ENCODE data around the gene SNED1. TPM values are rescaled to one million over a fixed set of nuclear protein-coding genes. Genes with fewer than 3 reads are reported as not detected.
A peak's percentile ranks its signal among the peaks of the same experiment; 100 is the strongest.

The SNED1 gene
- total and polyA plus RNA-seq, 9 donors: 1.3 to 4.6 (median 2.7) TPM

DNA sequence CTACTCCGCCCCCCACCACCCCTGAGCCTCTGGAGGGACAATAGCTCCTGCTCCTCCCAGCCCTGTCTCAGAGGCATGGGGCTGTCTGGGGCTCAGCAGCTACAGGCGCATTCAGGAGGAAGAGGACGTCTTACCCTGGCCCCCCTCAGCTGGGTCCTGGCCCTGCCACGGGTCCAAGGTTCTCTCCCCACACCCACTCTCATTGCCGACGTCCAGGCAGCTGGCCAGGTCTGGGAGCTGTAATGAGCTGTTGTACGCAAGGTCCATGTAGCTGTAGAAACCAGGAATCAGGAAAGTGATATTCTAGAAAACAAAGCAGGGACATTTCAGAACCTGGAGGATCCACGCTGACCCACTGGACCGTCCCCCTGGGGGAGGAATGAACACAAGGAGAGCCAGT is 137.3 kb downstream of the SNED1 start:
- H3K27me3 ChIP-seq (ENCODE audit: control insufficient read depth, insufficient read depth, low read length): no peaks in the 10 kb centered on the region
- no peaks in the 10 kb centered on the region for H3K4me1 ChIP-seq (ENCODE audit: control insufficient read depth, insufficient read depth, low read length)
- DNase-seq: peak; percentile 30
- WGBS (ENCODE audit: insufficient coverage): 81% methylated on average over 5 of the region's 9 CpGs
- no peak overlapping the region for H3K4me3 ChIP-seq (ENCODE audit: low read length)
- H3K36me3 ChIP-seq (ENCODE audit: control insufficient read depth, insufficient read depth, low read length): peaks cover 11% of the 10 kb centered on the region
- no peaks in the 10 kb centered on the region for H3K9me3 ChIP-seq (replicated peaks; ENCODE audit: control insufficient read depth, low read depth, low read length)
- H3K27ac ChIP-seq (ENCODE audit: low read length): no peak overlapping the region

DNA sequence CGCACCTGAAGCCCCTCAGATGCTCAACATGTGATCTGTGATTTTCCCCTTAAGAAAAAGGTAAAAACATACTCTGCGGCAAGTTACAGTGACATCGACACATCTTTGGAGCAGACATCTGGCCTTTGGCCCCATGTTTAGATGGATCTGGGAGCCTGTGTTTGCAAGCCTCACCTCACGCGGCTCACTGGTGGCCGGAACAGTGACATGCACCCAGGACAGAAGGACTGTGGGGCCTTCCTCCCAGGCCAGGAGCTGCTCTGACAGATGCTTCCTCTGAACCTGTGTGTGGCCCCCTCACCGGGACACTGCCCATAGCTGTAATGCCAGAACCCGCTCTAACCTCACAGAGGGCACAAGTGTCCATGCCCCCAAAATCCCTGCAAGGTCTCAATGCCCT is 137.8 kb downstream of the SNED1 start:
- Histone ChIP-seq H3K27ac (ENCODE audit: low read length) (no peak overlapping the region), H3K27me3 (ENCODE audit: control insufficient read depth, insufficient read depth, low read length) (no peaks in the 10 kb centered on the region), H3K4me1 (ENCODE audit: control insufficient read depth, insufficient read depth, low read length) (no peaks in the 10 kb centered on the region), H3K36me3 (ENCODE audit: control insufficient read depth, insufficient read depth, low read length) (peaks cover 11% of the 10 kb centered on the region), H3K9me3 (replicated peaks; ENCODE audit: control insufficient read depth, low read depth, low read length) (no peaks in the 10 kb centered on the region), H3K4me3 (ENCODE audit: low read length) (no peak overlapping the region)
- no peak for DNase-seq
- whole genome bisulfite sequencing (ENCODE audit: insufficient coverage): 72% methylated on average over 6 of the region's 8 CpGs

DNA sequence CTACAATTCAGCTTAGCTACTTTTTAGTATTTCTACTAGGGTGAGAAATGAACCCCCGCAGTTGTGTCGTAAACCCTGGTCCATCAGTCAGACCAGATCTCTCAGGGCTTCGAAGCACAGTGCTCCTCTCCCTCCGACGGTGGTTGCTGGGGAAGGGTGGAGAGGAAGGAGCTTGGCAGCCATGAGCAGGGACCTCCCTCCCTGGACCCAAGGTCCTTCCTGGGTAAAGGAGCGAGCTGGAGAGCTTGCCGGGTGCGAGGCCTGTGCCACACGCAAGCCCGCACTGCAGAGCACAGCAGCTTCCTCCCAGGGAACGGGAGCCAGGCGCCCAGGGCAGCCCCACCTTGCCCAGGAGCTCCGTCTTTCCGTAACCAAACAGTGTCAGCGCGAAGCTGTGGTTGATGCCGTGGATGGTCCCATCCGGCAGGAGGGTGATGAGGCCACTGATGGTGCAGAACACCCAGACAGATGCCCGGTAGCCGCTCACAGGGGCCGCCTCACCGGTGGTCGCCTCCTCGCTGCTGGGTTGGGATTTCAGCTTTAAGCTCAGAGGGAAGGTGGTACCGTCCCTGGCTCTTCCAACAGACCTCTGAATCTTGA is 138.3 kb downstream of the SNED1 start:
- Histone ChIP-seq H3K27ac (ENCODE audit: low read length) (no peak overlapping the region), H3K4me3 (ENCODE audit: low read length) (no peak overlapping the region), H3K4me1 (ENCODE audit: control insufficient read depth, insufficient read depth, low read length) (no peaks in the 10 kb centered on the region), H3K36me3 (ENCODE audit: control insufficient read depth, insufficient read depth, low read length) (peaks cover 11% of the 10 kb centered on the region), H3K9me3 (replicated peaks; ENCODE audit: control insufficient read depth, low read depth, low read length) (no peaks in the 10 kb centered on the region), H3K27me3 (ENCODE audit: control insufficient read depth, insufficient read depth, low read length) (no peaks in the 10 kb centered on the region)
- 91% methylated on average over 23 of the region's 25 CpGs for WGBS (ENCODE audit: insufficient coverage)
- no peak for DNase-seq

DNA sequence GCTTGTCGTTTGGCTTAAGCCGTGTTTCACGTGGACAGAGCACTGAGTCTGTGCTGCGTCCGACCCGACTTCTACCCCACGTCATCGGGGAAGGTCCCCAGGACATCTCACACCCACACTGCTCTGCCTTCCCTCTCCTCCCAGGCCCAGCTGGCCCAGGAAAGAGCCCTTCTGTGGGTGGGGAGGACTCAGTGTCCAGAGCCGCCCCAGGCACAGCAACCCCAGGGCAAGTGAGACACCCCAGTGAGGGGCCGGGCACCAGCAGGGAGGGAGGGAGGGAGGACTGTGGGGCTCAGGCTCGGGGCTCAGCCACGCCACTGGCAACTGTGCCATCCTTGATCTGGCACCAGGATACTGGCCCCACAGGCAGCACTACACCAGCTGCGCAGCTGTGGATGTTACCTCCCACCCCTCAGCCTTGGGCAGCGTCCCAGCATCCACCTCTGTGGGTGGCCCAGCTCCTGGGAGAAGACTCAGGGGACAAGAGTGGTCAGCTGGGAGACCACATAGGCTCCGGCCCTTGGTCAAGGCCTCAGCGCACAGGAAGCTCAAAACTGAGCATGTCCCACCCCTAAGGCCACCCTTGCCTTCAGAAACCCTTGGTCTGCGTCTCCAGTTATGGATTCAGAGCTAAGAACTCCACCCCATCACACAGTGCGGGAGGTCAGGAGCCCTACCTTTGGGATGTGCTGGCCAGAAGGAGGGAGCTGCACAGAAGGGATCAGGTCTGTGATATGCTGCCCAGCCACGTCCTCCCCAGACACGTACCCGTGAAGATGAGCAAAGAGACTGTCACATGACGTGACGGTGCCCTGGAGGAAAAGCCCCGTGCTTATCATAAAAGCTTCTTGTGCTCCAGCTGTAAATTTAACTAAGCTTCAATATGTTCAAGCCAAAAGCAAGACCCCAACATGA is 139.1 kb downstream of the SNED1 start:
- Histone ChIP-seq H3K27me3 (ENCODE audit: control insufficient read depth, insufficient read depth, low read length) (no peaks in the 10 kb centered on the region), H3K4me3 (ENCODE audit: low read length) (no peak overlapping the region), H3K4me1 (ENCODE audit: control insufficient read depth, insufficient read depth, low read length) (no peaks in the 10 kb centered on the region), H3K27ac (ENCODE audit: low read length) (no peak overlapping the region), H3K36me3 (ENCODE audit: control insufficient read depth, insufficient read depth, low read length) (peaks cover 11% of the 10 kb centered on the region), H3K9me3 (replicated peaks; ENCODE audit: control insufficient read depth, low read depth, low read length) (no peaks in the 10 kb centered on the region)
- DNase-seq: no peak
- 89% methylated on average over 15 of the region's 24 CpGs for WGBS (ENCODE audit: insufficient coverage)

DNA sequence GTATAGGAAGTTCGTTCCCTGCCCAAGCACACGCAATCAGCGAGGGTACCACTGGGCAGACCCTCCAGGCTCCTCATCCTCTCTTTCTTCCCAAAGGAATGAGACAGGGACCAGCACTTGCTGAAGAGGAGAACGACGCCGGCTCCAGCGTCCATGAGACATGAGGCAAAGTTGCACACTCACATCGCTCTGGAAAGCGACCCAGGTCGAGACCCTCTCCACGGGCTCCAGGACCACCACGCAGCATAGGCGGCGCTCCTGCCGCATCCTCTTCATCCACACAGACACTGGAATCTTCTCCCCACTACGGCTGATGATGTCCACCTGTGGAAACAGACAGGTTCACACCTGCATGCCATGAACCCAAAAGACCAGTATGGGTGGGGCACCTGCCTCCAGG is 140.1 kb downstream of the SNED1 start:
- no peaks in the 10 kb centered on the region for H3K9me3 ChIP-seq (replicated peaks; ENCODE audit: control insufficient read depth, low read depth, low read length)
- no peak overlapping the region for H3K27ac ChIP-seq (ENCODE audit: low read length)
- DNase-seq: no peak
- H3K36me3 ChIP-seq (ENCODE audit: control insufficient read depth, insufficient read depth, low read length): peaks cover 11% of the 10 kb centered on the region
- H3K4me1 ChIP-seq (ENCODE audit: control insufficient read depth, insufficient read depth, low read length): no peaks in the 10 kb centered on the region
- H3K4me3 ChIP-seq (ENCODE audit: low read length): no peak overlapping the region
- 99% methylated on average over 9 of the region's 16 CpGs for WGBS (ENCODE audit: insufficient coverage)
- H3K27me3 ChIP-seq (ENCODE audit: control insufficient read depth, insufficient read depth, low read length): no peaks in the 10 kb centered on the region

DNA sequence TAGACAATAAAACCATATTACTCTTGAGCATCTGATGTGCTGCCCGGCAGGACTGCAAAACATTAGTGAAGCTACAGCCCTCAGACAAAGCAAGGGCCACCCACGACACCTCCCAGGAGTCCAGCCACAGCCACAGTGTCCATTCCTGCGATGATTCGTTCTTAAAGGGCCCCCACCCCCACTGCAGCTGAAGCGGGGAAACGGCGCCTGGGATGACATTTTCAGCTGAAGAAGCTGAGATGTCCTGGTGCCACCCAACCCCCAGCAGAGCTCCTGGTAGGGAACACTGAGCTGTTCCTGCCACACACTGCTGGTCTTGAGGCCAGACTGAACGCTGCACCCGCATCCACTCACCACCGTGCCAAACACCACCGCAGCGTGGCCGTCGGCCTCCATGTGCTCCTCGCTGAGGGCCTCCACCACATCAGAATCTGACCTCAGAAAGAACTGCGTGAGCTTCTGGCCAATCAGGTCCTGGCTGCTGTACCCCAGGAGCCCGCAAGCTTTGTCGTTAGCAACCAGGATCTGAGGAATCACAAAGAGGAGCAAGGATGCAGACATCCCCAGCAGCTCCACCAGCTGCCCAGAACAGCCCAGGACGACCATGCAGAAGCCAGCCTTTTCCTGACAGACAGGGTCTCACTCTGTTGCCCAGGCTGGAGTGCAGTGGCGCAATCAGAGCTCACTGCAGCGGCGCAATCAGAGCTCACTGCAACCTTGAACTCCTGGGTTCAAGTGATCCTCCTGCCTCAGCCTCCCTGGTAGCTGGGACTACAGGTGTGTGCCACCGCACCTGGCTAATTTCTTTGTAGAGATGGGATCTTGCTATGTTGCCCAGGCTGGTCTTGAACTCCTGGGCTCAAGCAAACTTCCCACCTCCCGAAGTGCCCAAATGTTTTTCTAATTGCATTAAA is 141.4 kb downstream of the SNED1 start:
- no peaks in the 10 kb centered on the region for H3K4me1 ChIP-seq (ENCODE audit: control insufficient read depth, insufficient read depth, low read length)
- H3K27me3 ChIP-seq (ENCODE audit: control insufficient read depth, insufficient read depth, low read length): no peaks in the 10 kb centered on the region
- H3K27ac ChIP-seq (ENCODE audit: low read length): no peak overlapping the region
- H3K36me3 ChIP-seq (ENCODE audit: control insufficient read depth, insufficient read depth, low read length): peaks cover 11% of the 10 kb centered on the region
- H3K4me3 ChIP-seq (ENCODE audit: low read length): no peak overlapping the region
- no peak for DNase-seq
- no peaks in the 10 kb centered on the region for H3K9me3 ChIP-seq (replicated peaks; ENCODE audit: control insufficient read depth, low read depth, low read length)
- WGBS (ENCODE audit: insufficient coverage): 86% methylated on average over 19 of the region's 24 CpGs

DNA sequence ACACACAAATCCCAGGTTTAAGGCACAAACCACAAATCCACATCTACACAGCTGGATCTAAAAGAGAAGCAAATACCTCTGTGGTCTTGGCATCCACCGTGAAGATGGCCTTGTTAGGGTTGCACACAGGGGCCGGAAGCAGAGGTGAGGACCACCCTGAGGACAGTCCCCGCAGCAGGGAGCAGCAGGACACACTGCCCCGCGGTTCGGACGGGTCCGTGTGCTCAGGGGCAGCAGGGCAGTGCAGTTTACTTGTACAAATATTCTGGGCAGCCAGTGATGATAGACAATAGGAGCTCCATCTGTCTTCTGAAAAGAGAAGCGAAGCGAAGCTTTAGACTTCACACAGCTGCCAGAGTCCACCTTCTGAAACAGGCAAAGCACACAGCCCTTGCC is 142.0 kb downstream of the SNED1 start:
- Histone ChIP-seq H3K4me3 (ENCODE audit: low read length) (no peak overlapping the region), H3K9me3 (replicated peaks; ENCODE audit: control insufficient read depth, low read depth, low read length) (no peaks in the 10 kb centered on the region), H3K27me3 (ENCODE audit: control insufficient read depth, insufficient read depth, low read length) (no peaks in the 10 kb centered on the region), H3K4me1 (ENCODE audit: control insufficient read depth, insufficient read depth, low read length) (no peaks in the 10 kb centered on the region), H3K36me3 (ENCODE audit: control insufficient read depth, insufficient read depth, low read length) (peaks cover 11% of the 10 kb centered on the region), H3K27ac (ENCODE audit: low read length) (no peak overlapping the region)
- DNase-seq: no peak
- WGBS (ENCODE audit: insufficient coverage): 87% methylated on average over 10 of the region's 10 CpGs

DNA sequence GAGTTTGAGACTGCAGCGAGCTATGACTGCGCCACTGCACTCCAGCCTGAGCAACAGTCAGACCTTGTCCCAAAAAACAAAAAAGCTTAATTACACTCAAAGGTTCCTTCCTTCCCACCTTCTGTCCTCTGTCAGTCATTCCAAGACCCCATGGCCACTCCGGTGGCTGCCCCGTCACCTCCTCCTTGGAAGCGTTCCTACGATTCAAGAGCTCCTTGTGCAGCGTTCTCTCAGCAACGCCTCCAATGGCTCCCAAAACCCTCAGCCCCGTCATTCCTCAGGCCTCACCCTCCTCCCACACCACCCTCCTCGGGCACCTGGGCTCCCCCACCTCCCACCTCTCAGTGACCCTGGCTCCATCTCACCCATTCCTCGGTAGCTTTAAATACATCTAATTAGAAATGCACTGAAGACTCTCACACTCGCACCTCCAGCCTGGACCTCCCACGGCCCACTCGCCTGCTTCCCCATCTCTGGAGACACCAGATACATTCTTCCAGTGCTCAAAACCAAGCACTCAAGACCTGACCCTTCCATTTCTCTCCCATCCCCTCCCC is 142.9 kb downstream of the SNED1 start:
- WGBS (ENCODE audit: insufficient coverage): 91% methylated on average over 14 of the region's 14 CpGs
- H3K4me3 ChIP-seq (ENCODE audit: low read length): no peak overlapping the region
- DNase-seq: no peak
- no peaks in the 10 kb centered on the region for H3K27me3 ChIP-seq (ENCODE audit: control insufficient read depth, insufficient read depth, low read length)
- no peaks in the 10 kb centered on the region for H3K4me1 ChIP-seq (ENCODE audit: control insufficient read depth, insufficient read depth, low read length)
- H3K9me3 ChIP-seq (replicated peaks; ENCODE audit: control insufficient read depth, low read depth, low read length): no peaks in the 10 kb centered on the region
- no peak overlapping the region for H3K27ac ChIP-seq (ENCODE audit: low read length)
- H3K36me3 ChIP-seq (ENCODE audit: control insufficient read depth, insufficient read depth, low read length): peaks cover 11% of the 10 kb centered on the region

DNA sequence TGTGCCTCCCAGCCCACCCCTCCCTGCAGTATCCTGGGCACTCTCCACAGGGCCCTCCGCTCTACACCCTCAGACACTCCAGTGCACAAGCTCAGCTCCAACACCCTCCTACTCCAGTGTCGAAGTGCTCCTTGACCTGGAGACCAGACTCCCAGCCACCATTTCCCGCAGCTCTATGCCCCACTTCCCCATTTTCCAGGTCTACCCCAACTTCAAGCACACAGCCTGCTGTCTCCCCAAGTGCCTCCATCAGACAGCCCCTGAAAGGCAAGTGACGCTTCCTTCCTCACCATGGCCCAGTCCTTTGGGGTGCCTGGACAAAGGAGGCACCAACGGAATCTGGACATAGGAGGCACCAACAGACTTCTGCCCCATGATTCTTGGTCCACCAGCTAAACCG is 143.6 kb downstream of the SNED1 start:
- Histone ChIP-seq H3K36me3 (ENCODE audit: control insufficient read depth, insufficient read depth, low read length) (peaks cover 11% of the 10 kb centered on the region), H3K4me3 (ENCODE audit: low read length) (no peak overlapping the region), H3K27ac (ENCODE audit: low read length) (no peak overlapping the region), H3K27me3 (ENCODE audit: control insufficient read depth, insufficient read depth, low read length) (no peaks in the 10 kb centered on the region), H3K4me1 (ENCODE audit: control insufficient read depth, insufficient read depth, low read length) (no peaks in the 10 kb centered on the region), H3K9me3 (replicated peaks; ENCODE audit: control insufficient read depth, low read depth, low read length) (no peaks in the 10 kb centered on the region)
- no peak for DNase-seq
- 93% methylated on average over 4 of the region's 6 CpGs for WGBS (ENCODE audit: insufficient coverage)

DNA sequence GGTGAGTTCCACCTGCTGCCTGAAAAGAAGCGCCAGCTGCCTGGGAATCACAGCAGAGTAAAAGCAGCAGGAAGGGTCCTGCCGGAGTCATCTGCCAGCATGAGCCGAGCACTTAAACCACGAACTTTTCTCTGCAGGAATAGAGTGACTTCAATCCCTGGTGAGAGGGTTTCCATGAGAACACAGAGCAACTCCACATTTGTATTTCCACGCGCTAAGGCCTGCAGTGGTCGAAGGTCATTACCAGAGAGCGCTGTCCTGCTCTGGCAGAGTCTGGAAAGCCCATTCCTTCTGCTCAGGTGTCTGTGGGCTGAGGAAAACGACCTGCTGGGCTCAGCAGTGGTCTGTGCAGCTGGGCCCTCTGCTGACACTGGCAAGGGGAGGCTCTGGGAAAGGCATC is 144.2 kb downstream of the SNED1 start:
- H3K27me3 ChIP-seq (ENCODE audit: control insufficient read depth, insufficient read depth, low read length): no peaks in the 10 kb centered on the region
- no peak overlapping the region for H3K27ac ChIP-seq (ENCODE audit: low read length)
- WGBS (ENCODE audit: insufficient coverage): 74% methylated on average over 7 of the region's 9 CpGs
- H3K4me3 ChIP-seq (ENCODE audit: low read length): no peak overlapping the region
- no peaks in the 10 kb centered on the region for H3K9me3 ChIP-seq (replicated peaks; ENCODE audit: control insufficient read depth, low read depth, low read length)
- H3K4me1 ChIP-seq (ENCODE audit: control insufficient read depth, insufficient read depth, low read length): no peaks in the 10 kb centered on the region
- DNase-seq: no peak
- peaks cover 11% of the 10 kb centered on the region for H3K36me3 ChIP-seq (ENCODE audit: control insufficient read depth, insufficient read depth, low read length)
